ENCODE data around the gene CEMIP.

Gene CEMIP

DNA sequence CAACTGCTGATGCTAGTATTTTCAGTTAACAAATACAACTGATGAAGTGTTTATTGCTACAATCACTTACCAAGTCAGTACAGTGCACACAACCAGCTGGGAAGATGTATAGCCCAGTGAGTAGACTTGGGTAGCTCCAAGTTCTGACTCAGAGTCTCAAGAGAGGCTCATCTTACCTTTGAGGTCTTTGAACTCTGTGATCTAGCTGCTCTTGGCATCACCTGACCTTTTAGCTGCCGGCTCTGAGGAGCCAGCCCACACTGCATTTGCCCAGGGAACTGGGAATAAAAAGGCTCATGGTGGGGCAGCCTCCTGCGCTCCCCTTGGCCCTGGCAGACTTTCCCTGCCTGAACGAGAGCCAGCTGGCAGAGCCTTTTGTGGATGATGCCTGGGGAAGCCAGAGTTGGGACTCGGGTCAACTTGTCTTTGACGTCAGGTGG, 82.6 kb downstream of the CEMIP start:
- no peak for DNase-seq

DNA sequence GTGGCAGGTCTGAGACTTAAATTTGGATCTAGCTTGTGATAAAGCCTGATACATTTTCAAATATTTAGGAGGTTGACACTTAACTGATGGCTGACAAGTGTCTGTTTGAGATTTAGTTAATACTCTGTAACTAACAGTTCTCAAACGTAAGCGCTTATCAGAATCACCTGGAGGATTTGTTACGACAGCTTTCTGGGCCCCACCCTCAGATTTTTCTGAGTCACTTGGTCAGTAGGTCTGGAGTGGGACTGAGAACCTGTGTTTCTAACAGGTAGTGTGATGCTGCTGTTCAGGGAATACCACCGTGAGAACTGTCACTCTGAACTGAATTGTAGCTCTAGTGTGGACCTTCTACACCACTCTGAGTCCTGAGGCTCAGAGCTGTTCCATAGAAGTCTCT, 85.5 kb downstream of the CEMIP start:
- no peak for DNase-seq

DNA sequence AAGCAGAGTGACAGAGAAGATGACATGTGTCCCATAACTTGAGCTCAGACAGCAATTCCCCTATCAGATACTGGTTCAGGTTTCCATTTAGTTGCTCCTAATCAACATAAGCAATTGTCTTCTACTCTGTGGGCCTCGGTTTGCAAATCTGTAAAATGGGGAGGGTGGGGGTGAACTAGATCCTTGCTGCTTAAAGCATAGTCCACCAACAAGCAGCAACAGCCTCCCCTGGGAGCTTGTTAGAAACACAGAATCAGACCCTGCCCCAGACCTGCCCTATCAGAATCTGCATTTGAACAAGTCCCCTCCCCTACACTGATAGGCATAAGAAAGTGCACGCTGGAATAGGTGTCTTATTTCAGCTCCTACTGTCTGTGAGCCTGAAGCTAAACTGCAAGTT, 87.8 kb downstream of the CEMIP start:
- DNase-seq: no peak

DNA sequence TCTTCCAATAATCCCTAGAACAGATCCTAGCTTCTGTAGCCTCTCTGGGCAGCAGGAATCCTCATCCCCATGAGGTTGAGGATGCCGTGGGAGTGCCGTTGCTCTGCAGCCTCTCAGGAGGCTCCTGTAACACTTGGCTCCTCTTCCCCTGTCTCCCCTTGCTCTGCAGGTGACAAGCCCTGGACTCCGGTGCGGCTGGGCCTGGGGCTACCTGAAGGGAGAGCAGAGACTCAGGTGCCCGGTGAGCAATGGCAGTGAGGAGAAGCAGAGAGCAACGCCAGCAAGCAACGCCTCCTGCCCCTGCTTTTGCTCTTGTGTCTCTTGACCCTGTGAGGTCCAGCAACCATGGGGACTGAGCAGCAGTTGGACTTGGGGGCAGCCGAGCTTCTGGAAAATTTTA, 91.2 kb downstream of the CEMIP start:
- DNase-seq: no peak

DNA sequence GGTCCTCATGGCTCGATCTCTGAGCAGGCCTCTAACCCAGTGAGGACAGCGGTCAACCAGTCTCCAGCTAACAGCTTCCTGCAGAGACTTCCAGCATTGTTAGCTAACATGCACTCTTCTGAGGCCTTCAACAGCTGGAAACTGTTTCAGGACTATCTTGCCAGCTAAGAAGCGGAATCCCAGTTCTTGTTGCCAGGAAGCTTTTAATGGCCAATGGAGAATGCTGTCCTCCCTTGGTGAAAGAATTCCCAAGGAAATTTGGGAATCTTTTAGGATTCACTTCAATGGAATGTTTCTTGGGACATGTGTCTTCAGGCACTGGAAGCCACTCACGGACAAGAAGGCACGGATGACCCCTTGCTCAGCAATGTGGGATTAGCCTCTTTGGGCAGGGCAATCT, 91.7 kb downstream of the CEMIP start:
- no peak for DNase-seq

DNA sequence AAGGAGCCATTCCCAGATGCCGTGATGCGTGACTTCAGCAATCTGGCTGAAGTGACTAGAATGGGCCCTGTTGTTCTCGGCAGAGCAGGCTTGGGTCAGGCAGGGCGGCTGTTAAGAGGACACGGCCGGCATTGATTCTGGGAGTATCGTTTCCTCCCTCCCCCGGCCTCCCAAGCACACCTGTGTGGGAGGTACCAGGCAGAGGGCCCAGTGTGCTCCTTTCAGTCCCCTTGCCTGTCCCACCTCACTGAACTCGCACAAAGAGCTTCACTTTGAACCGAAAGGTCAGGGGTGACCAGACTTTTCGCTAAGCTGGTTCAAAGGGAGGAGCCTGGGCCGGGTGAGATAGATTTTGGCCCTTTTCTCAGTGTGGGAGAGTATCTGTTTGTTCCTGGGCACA, 92.7 kb downstream of the CEMIP start:
- DNase-seq: no peak

DNA sequence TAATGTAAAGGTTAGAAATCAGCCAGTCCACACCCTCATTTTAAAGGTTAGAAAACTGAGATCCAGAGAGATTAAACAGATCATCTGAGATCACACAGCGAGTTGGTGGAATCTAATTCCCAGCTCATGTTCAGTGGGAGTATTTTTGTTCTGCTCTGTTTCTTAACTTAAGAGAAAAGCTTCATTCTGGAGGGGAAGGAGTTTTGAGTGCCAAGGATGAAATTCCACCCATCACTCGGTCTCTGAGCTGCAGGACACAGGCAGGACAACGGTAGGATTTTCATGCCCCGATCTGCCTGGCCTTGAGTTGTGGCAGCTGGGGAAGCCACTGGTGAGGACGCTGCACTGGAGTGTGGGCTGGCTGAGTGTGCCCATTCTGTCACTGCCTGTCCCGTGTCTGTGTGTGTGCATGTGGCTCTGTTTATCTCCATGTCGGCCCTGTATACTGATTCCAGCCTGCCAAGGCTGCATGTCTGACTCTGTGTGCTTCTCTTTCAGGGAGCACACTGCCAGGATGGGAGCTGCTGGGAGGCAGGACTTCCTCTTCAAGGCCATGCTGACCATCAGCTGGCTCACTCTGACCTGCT, 94.3 kb downstream of the CEMIP start:
- no peak for DNase-seq

DNA sequence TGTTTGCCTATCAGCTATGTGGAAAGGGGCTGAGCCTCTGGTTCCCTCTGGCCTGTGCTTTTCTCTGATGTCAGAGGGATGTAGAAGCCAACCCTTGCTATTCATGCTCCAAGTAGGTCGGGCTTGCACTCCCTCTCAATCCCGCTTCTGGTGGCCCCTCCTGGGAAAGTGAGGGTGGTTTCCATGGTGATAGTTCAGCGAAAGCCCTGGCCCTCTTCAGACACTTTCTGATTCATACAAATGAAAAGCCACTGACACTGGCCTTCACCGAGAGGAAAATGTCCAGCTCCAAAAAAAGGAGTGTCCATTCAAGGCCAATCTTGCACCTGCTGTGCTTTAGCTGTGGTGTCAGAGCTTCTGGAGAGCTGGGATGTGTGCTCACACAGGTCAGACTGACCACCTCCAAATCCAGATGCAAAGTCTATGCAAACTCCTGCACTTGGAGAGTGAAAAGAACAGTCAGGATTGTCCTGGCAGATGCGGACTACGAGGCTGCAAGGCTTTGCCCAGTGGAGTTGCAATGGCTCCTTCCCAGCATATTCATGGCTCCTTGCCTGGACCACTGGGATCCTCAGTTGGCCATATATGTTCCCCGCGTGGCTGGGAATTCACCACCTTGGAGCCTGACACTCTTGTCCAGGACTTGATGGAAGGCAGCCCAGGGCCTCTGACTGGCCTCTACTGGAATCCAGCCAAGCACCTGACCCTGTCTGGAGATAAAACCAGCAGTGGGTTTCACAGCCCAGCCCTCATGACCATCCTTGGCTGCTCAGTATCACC, 96.6 kb downstream of the CEMIP start:
- DNase-seq: peak; percentile 37

DNA sequence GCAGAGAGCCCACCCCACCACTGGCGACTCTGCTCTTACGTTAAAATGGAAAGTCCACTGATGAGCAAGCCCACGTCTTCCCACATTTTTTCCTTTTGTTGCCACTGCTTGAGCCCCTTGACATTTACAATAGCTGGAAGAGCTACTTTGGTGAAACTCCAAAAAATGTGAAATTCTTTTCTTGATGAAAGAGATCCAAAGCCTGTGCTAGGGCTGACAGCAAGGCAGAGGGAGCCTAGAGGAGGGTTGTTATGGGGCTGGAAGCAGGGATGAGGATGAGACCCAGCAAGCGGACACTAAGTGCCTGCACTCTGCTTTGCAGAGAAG, 97.1 kb downstream of the CEMIP start:
- DNase-seq: no peak

DNA sequence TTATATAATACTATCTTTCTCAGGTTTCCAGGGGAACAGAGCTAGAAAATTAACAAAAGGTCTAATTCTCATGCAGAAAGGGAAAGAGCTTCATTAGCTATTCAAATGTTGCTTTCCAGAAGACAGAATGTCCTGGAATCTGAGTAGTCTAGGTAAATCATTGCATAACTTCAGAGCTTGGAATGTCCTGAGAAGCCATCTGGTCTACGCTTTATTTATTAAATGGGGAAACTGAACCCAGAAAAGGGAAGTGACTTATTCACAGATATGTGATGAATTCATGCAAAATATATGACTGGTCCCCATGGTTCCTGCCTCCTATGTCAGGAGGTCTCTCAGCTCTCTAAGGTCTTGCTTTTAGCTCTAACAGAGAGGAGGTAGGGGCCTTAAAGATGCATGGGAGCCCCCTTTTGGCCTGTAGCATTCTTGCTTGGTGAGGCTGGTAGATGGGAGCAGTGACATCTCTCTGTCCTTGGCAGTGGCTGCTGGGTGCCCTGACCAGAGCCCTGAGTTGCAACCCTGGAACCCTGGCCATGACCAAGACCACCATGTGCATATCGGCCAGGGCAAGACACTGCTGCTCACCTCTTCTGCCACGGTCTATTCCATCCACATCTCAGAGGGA, 99.2 kb downstream of the CEMIP start:
- no peak for DNase-seq

DNA sequence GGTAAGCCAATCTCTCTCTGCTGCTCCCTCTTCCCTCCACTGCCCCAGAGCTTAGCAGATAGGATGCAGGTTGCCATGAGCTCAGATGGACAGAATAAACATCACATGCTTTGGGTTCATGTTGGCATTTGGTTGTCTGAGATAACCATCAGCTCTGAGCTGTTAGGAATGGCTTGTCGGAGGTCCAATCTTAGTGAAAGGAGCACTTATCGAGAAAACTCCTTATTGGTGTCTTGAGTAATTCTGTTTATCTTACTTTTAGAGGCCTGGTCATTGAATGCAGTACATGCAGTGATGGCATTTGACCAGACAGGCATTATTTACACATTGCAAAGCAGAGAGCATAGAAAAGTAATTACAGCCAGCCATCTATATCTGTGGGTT, 99.7 kb downstream of the CEMIP start:
- DNase-seq: no peak

DNA sequence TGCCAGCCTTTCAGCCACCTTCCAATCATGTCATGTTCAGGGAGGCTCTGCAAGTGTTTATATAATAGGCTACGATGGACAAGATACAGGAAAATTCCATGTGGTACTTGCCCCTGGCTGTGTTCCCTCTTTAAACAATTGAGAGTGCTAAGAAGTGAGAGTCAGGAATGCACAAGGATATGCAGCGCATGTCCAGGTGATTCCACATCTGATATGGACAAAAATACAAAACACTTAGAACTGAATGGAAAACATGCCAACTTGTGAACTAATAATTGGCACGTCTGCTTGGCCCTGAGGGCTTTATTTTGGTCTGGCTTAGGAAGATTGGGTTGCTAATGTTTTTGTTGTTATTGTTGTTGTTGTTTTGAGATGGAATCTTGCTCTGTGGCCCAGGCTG, 100.9 kb downstream of the CEMIP start:
- no peak for DNase-seq

DNA sequence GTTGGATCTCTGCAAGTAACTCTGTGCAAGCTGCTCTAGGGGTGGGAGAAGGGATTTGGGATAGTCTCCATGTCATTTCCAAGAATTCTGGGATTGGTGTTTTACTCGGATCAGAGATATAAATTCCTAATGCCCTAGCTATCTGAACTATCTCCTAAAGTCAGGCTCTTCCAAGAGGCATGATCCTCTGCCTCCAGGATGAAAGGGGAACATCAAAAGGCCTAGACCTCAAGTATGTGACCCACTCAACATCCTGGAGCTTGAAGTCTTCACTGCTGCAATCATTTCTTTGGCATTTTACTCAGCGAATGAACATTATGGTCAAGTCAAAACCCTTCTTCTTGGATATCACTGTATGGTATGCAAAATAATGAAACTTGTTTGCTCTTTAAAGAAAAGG, 104.5 kb downstream of the CEMIP start:
- DNase-seq: no peak

DNA sequence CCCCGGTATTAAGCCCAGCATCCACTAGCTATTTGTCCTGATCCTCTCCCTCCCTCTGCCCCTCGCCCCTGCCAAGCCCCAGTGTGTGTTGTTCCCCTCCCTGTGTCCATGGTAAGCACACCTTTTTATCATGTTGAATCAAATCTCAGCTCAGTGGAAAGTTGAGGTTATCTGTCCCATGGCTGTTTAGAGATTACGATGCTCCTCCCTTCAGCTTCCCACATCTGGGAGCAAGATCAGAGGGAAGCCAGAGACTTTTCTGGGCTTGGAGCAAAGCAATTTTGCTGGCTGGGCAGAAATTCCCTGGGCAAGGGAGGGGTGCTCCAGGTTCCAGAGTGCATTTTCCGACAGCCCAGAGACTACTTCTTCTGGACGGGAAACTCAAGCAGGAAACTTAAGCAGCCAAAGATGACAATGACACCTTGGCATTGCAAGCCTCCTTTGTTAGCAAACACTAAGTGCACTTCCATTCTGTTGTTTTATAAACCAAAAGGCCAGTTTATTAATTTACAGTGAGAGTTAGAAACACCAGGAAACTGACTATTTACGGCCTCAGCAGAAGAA, 105.9 kb downstream of the CEMIP start:
- no peak for DNase-seq

DNA sequence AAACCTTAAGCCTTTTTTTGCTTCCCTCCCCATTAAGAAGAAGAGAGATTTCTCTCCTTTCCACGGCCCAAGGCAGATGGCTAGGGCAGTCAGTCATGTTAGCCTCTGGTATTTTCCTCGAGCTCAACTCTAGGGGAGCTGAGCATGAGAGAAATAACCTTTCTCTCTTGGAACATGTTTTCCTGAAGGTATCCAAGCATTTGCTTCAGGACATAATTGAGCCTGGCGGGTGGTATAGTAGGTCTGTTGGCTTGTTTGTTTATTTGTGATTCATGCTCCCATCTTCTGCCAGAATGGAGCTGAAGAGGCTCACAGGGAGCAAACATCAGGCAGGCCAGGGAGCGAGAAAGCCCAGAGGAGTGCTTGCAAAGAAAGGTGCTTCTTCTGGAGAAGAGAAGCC, 108.0 kb downstream of the CEMIP start:
- DNase-seq: no peak

DNA sequence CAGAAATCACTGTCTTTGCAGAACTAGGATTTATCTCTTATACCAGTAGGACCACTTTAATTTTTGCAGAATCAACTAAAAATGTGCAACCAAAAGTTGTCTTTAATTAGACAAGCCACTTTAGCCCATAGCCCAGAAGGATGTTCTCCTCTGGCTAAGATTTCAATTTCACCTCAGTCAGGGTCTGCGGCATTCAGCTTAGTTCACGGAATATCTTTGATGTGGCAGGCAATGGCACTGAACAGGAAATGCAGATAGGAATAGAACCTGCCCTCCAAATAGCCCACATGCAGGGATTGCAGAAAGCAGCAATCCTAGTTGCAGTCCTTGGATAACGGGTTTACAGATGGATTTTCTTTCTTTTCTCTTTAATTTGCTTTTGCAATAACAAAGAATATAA, 109.7 kb downstream of the CEMIP start:
- no peak for DNase-seq

DNA sequence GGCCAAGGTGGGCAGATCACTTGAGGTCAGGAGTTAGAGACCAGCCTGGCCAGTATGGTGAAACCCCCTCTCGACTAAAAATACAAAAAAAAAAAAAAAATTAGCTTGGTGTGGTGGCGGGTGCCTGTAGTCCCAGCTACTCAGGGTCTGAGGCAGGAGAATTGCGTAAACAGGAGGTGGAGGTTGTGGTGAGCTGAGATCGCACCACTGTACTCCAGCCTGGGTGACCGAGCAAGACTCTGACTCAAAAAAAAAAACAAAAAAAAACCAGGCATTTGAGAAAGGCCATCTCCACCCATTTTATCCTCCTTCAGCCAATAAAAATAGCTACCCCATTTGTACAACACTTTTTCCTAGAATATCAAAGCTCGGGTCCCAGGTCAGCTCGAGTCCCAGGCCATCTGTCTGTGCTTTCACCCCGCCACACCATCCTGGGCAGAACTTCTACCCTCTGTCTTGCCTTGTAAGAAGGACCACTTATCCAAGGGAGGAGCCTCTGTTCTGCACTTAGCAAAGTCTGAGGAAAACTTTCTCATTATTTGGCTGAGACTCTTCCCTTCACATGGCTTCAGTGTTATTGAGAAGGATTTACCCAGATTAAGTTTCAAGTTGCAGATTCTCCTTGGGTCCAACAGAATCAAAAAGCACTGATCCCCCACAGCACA, 111.3 kb downstream of the CEMIP start:
- DNase-seq: no peak

DNA sequence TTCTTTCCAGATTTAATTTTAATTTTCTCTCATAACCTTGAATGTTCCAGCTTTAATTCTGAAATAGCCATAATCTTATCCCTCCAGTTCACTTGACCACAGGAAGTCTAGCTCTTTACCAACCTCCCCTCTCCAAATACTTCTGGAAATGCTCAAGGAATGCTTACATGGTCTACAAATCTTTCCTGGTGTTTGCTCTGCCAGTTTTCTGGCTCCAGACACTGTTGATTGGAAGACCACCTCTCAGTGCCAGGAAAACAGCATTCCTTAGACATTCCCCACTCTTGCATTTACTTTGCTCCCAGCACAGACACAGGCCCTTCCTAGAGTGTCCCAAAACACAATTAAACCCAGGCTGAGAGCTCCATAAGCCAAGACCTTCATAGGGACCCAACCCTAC, 111.8 kb downstream of the CEMIP start:
- DNase-seq: no peak

DNA sequence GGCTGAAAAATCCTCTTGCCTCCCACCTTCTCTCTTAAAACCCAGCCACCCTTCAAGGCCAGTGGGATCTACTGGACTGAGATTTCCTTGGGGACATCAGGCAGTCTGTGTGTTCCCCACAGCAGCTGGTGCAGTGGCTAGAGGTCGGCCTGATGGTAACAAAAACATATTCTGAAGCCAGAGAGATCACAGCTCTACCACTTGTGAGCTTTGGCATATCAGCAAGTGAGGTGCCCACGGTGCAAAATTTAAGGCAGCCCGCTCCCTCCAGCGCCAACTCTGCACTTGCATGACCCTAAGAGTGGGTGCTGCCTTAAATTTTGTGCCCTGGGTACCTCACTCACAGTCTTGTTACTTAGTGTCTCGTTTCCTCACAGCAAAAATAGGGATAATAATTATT, 113.2 kb downstream of the CEMIP start:
- no peak for DNase-seq

DNA sequence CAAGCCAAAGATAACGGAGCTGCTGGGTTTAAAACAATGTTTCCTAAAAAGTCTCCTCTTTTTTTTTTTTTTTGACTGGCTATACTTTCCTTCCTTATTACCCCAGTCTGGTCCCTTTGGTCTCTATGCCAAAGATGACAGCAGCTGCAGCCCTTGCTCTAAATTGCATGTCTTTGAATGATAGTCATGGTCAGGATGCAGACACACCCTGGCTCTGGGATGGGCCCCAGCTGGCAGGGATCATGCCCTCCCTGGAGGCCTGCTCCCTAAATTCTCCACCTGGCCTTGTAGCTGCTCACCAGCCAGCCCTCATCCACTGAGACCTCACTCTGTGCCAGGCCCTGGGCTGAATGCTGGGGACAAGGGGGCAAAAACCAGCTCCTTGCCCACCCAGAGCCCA, 114.6 kb downstream of the CEMIP start:
- no peak for DNase-seq

DNA sequence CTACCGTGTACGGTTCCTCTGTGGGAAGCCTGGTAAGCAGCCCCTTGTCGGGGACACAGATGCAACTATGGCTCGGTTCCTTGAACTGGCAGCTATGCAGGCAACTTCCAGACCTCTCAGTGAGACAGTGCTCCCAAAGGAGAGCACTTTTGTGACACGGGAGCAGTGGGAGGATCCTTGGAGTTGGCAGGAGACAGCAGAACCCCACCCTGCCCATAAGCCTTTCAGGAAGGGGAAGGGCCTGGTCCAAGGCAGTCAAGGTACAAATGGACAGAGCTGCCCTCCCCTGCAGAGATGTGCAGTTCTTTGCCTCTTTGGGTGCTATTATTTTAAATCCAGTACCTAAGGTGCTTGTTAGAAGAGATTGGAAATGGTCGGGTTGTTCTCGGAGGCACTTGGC, 115.9 kb downstream of the CEMIP start:
- no peak for DNase-seq

DNA sequence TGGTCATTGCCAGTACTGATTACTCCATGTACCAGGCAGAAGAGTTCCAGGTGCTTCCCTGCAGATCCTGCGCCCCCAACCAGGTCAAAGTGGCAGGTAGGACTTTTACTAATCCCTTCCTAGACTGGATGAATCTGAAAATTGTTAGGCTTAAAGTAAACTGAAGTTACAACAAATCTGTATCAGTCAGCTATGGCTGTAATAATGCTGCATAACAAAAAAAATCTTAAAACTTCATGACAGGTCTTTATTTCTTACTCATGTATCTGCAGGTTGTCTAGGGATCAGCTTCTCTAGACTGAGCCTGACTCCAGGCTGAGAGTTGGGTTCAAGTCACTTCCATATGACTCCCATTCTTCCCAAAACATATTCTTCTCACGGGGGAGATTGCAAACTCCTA, 116.8 kb downstream of the CEMIP start:
- DNase-seq: no peak

DNA sequence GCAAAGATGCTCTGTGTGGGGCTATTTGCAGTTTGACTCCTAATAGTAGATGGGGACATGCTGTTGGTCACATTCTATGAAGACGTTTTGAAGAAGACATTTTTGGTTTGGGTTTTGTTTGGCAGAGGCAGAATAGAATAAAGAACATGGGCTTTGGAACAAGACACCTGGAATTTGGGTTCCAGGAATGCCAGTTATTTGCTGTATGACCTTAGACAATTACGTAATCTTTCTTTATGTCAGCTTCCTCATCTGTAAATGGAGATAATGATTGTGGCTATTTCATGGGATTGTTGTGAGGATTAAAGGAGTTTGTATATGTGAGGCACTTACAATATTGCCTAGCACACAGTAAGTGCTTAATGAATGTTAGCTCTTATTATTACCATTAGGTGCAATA, 118.9 kb downstream of the CEMIP start:
- no peak for DNase-seq

DNA sequence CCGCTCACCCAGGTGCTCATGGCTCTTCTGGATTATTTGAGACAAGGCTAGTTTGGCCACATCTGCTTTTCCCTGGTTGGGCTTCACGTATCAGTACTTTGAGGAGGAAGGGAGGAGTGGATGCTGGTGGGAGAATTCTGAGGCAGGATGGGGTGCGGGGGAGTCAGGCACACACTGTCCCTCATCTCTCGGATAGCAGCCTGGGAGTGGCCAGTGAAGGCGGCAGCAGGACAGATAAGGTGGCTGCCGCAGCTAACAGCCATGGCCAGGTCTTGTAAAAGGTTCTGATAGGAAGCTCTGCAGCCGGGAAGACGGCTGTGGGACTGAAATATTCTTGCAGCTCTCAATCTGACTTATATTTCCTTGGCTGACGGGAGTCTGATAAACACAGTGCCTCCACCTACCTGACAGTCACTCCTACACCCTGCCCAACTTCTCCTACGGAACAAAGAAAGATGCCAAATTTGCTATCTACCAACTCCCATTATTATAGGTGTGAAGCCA, 123.2 kb downstream of the CEMIP start:
- no peak for DNase-seq
